AG08395 (cell line): ENCODE data around the gene PIH1D1.
"Not testable (repeated sequence)": the region's sequence is repeated elsewhere in the genome, so short reads cannot be mapped to it uniquely, and the experiment has no call there.

Experiments
- DNase-seq: peaks from one replicate; pipeline ENCODE4 v3.0.0; 2012; ENCODE audit warnings: mixed read lengths, low spot score

Gene PIH1D1

GRCh38 chr19:49481020-49481683 lies 29.5 kb upstream of the PIH1D1 start:
- no peak for DNase-seq

GRCh38 chr19:49479975-49480628 lies 28.5 kb upstream of the PIH1D1 start:
- no peak for DNase-seq

- DNase-seq, result peak; percentile 60
Measured at GRCh38 chr19:49475995-49476880, 24.6 kb upstream of the PIH1D1 start.

DNA sequence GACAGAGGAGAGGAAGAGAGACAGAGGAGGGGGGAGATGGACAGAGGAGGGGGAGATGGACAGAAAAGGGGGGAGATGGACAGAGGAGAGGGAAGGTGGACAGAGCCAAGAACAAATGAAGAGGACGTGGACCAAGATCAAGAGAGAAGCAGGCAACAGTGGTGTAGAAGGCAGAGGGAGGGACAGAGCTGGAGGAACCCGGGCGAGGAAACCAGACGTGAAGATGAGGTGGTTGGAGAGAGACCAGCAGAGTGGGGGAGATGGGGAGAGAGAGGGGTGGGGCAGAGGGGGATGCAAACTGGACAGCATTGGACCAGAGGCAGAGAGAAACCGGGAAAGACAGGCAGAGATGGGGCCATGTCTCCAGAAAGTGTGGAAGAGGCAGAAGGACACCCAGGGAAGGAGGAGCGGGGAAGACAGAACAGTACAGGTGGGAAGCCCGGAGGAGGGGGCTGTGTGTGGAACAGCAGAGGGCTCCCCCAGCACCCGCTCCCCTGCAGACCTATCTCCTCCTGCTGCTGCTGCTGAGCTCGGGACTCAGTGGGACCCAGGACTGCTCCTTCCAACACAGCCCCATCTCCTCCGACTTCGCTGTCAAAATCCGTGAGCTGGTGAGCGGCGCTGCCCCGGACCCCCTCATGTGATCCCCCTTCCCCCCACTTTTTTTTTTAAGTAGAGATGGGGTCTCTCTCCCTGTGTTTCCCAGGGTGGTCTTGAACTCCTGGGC lies 23.7 kb upstream of the PIH1D1 start:
- peak; percentile 33 for DNase-seq

DNA sequence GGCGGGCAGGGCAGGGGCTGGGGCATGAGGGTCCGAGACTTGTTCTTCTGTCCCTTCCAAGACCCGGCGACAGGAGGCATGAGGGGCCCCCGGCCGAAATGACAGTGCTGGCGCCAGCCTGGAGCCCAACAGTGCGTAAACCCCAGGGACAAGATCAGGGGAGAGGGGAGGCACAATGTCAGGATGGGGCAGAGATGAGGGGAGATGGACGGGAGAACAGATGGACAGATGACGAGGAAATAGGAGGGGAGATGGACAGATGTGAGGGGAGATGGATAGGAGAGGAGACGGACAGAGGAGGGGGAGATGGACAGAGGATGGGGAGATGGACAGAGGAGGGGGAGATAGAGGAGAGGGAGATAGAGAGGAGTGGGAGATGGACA lies 22.9 kb upstream of the PIH1D1 start:
- no peak for DNase-seq

DNA sequence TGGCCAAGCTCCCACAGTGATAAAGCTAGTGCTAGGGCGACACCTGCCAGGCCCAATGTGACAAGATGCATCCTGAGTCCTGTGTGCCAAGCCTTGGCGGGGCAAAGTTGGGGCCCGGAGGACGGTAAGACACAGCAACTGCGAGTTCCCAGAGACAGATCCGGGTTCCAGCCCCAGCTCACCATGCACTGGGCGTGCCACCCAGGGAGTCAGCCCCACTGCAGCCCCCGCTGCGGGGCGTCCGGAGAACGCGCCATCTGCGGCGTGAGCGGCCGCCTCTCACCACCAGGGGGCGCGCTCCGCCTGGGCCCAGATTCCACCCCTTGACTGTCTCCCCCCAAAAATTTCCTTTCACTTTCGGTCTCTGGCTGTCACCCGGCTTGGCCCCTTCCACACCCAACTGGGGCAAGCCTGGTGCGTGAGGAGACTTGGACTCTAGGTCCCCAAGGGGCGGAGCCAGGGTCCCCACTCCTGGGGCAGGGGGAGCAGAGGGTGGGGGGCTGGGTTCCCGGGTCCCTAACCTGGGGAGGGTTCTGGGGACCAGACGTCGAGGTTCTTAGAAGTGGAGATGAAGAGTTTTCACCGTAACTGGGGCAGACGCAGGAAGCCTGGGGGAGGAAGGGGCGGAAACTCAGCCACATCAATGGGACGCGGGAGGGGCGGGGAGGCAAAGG lies 22.4 kb upstream of the PIH1D1 start, which contains the start of gene FLT3LG:
Gene FLT3LG, plus strand, starts transcription at position 348 of the 674 bp plus-strand sequence. CDS start 425 bp downstream, outside the sequence.
- DNase-seq, result peak; percentile 93

- DNase-seq, result not testable (repeated sequence)
Measured at GRCh38 chr19:49473501-49473867, 21.9 kb upstream of the PIH1D1 start.

GRCh38 chr19:49472936-49473335 lies 21.3 kb upstream of the PIH1D1 start:
- DNase-seq, result no peak

- DNase-seq, result no peak
Measured at GRCh38 chr19:49470615-49470978, 19.0 kb upstream of the PIH1D1 start.

DNA sequence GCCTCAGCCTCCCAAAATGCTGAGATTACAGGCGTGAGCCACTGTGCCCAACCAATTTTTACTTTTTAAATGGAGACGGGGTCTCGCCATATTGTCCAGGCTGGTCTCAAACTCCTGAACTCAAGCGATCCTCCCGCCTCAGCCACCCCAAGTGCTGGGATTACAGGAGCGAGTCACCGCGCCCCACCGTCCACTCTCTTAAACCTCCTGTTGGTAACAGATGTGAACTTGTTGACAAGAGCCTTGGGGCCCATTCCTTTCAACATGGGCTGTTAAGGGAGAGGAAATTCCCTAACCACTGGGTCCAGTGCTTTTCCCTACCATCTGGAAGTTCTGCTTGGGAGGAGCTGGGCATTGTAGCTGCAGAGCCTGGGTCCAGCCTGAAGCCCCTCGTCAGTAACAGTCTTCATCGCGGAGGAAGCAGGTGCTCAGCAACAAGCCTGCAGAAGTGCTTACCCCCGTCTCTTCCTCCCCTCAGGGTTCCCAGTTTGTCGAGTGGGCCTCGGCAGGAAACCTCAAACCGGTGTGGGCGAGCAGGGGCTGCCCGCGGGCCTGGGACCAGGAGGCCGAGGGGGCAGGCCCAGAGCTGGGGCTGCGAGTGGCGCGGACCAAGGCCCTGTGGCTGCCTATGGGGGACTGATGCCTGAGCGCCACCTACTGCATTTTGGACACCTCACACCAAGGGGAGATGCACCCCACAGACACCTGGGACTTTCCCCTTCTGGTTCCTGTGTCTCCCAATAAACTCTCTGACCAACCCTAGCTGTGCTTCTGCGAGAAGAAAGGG lies 18.4 kb upstream of the PIH1D1 start:
- peak; percentile 22 for DNase-seq

GRCh38 chr19:49468746-49469447 lies 17.3 kb upstream of the PIH1D1 start:
- peak; percentile 72 for DNase-seq

GRCh38 chr19:49468199-49468598 lies 16.6 kb upstream of the PIH1D1 start:
- DNase-seq, result no peak

- DNase-seq, result no peak
Measured at GRCh38 chr19:49465371-49465770, 13.8 kb upstream of the PIH1D1 start.

DNA sequence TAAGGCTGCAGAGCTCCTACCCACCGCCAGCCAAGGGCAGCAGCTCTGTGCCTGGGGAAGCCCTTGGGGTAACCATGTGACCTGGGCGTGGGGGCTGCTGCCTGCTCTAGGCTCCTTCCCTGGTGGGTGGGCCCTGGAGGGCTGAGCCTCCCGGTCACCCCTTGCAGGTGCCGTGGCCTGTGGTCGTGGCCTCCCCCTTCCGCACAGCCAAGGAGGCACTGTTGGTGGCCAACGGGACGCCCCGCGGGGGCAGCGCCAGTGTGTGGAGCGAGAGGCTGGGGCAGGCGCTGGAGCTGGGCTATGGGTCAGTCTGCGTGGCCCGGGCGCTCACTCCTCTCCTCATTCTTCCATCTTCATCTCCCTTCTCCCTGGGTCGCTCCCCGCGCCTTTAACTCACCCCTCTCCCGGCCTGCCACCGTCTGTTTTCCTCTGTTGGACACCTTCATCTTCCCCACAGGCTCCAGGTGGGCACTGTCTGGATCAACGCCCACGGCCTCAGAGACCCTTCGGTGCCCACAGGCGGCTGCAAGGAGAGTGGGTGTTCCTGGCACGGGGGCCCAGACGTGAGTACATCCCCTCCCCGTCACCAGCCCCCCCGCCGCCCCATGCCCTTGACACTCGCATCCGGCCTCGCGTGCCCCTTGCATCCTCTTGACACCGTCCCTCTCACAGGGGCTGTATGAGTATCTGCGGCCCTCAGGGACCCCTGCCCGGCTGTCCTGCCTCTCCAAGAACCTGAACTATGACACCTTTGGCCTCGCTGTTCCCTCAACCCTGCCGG lies 12.5 kb upstream of the PIH1D1 start:
- no peak for DNase-seq

- no peak for DNase-seq
Measured at GRCh38 chr19:49462492-49462891, 10.9 kb upstream of the PIH1D1 start.

DNA sequence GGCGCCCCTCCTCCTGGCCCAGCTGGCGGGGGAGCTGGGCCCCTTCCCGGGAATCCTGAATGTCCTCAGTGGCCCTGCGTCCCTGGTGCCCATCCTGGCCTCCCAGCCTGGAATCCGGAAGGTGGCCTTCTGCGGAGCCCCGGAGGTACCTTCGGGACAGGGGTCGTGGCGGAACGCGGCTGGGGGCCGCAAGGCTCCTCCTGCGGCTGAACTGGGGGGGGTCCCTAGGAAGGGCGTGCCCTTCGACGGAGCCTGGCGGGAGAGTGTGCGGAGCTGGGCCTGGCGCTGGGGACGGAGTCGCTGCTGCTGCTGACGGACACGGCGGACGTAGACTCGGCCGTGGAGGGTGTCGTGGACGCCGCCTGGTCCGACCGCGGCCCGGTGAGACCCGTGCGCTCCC lies 10.0 kb upstream of the PIH1D1 start:
- no peak for DNase-seq

- DNase-seq, result not testable (repeated sequence)
Measured at GRCh38 chr19:49461130-49461529, 9.5 kb upstream of the PIH1D1 start.

DNA sequence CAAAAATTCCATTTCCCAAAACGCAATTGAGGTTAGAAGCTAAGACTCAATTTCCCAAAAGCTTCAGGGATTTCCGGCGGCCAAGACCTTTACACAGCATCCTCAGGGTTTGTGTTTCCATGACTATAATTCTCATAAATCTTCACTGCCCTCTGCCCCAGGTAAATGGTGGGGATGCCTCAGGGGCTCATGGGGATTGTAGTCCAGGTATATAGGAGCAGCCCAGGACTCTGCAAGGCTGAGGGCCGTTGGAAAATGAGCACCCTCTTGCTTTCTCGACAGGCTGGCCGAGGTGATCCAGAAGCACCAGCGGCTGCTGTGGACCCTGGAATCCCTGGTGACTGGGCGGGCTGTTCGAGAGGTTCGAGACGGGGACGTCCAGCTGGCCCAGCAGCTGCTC lies 7.8 kb upstream of the PIH1D1 start:
- no peak for DNase-seq

- DNase-seq, result no peak
Measured at GRCh38 chr19:49458567-49458903, 6.9 kb upstream of the PIH1D1 start.

DNA sequence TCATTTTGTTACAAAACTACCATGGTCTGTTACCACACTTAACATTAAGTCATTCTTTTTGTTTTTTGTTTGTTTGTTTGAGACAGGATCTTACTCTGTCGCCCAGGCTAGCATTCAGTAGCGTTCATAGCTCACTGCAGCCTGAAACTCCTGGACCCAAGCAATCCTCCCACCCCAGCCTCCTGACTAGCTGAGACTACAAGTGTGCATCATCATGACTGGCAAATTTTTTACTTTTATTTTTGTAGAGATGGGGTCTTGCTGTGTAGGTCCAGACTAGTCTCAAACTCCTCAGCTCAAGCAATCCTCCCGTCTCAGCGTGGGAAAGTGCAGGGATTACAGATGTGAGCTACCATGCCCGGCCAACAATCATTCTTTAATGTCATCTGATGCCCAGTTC lies 4.7 kb upstream of the PIH1D1 start:
- DNase-seq, result no peak
